TTC549 (cell line): ENCODE data around the gene TMCC2.
"Not testable (repeated sequence)": the region's sequence is repeated elsewhere in the genome, so short reads cannot be mapped to it uniquely, and the experiment has no call there.

Experiments used
- FAIRE-seq: peaks from 2 replicates; lab custom pipeline; 2012; peaks lifted over from hg19 to GRCh38; lab: Jason Lieb, UNC

The TMCC2 gene

GRCh38 chr1:205211839-205212536, 15.8 kb upstream of the TMCC2 start:
- no peak for FAIRE-seq

DNA sequence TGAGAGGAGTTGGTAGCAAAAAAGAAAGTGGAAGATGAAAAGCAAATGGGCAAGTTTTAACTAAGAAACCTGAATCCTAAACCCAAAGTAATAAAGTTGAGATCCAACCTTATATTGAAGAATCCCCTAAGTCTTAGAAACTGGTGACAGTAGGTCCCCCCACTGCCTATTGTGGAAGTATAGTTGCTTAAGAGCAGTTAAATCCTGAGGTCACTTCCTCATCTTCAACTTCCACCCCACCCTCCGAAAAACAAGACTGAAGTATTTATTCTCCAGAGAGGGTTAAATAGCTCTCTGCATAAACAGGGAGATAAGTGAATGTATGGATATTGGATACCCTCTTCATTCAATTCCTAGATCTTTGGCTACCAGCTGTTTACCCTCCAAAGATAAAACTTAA, 13.0 kb upstream of the TMCC2 start:
- no peak for FAIRE-seq

GRCh38 chr1:205216588-205216987, 11.2 kb upstream of the TMCC2 start:
- FAIRE-seq, result no peak

DNA sequence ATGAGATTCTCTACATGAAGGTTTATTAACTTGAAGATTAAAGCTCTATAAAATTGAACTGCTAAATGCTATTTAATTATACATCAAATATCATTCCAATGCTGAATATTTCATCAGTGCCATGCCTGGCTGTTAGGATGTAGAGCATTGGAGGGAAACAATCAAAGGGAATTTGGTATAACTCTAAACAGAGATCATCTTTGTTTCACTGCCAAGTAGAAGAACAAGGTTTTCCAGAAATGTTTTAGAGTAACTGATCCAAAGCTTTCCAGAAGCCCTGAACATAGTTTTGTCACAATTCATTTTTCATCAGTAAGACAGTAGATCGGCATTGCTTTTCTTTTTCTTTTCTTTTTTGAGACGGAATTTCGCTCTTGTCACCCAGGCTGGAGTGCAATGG, 10.3 kb upstream of the TMCC2 start:
- FAIRE-seq, result no peak

DNA sequence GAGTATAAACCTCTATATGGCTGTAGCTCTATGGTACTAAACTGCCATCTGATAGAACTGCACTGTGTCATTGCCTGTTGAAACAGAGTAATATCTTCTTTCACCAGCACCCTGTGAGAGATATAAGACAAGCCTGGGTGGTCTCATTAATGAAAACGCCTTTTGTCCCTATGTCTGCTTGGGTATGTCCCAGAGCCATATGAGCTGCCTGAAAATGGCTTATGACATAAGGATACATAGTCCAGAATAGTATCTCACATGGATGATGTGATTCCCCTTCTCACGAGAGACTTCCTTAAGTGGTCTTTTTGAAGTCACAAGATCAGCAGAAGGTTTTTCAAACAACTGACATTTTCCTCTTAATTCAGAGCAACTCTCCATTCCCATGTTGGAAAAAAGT, 7.3 kb upstream of the TMCC2 start:
- no peak for FAIRE-seq

DNA sequence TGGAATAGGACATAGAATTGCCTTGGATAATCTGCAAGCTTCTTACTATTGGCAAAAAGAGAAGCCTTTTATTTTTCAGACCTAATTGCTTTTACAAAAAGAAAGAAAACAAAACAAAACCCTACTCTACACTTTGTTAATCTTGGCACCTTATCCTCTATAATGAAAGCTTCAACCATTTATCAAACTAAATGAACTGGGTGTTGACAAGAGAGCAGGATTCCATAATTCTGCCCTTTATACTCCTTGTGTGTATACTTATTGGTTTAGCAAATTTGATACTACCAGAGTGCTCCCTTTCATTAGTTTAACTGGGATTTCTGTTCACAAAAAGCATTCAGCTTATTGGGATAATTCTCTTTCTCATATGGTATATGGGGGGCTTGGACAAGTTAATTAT, 3.0 kb upstream of the TMCC2 start:
- no peak for FAIRE-seq

- FAIRE-seq, result no peak
These were observed 1.6 kb upstream of the TMCC2 start for GRCh38 chr1:205225901-205226765.

- FAIRE-seq, result no peak
These were observed 720 bp upstream of the TMCC2 start for GRCh38 chr1:205226868-205227583.

- FAIRE-seq, result no peak
These were observed 361 bp downstream of the TMCC2 start for GRCh38 chr1:205228093-205228521.

GRCh38 chr1:205229399-205229871, 1.7 kb downstream of the TMCC2 start:
- no peak for FAIRE-seq

- FAIRE-seq, result no peak
These were observed 2.4 kb downstream of the TMCC2 start for GRCh38 chr1:205229916-205230700.

DNA sequence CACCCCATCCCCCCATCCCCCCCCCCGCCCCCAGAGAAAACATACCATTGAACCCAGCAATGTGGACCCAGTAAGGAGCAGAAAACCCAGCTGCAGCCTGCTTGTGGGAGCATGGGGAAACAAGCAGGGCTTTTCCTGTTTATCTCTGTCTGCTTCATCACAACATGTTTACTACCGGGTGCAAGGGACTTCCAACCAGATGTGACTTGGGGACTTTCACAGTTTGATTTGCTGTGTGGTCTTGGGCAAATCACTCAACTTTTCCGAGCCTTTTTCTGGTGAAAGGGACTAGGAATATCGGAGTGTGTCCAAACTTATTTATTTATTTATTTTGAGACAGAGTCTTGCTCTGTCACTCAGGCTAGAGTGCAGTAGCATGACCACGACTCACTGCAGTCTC, 3.2 kb downstream of the TMCC2 start:
- no peak for FAIRE-seq

- no peak for FAIRE-seq
These were observed 4.5 kb downstream of the TMCC2 start for GRCh38 chr1:205232127-205232820.

GRCh38 chr1:205232945-205233397, 5.2 kb downstream of the TMCC2 start:
- no peak for FAIRE-seq

- not testable (repeated sequence) for FAIRE-seq
These were observed 6.2 kb downstream of the TMCC2 start for GRCh38 chr1:205233986-205234385.

DNA sequence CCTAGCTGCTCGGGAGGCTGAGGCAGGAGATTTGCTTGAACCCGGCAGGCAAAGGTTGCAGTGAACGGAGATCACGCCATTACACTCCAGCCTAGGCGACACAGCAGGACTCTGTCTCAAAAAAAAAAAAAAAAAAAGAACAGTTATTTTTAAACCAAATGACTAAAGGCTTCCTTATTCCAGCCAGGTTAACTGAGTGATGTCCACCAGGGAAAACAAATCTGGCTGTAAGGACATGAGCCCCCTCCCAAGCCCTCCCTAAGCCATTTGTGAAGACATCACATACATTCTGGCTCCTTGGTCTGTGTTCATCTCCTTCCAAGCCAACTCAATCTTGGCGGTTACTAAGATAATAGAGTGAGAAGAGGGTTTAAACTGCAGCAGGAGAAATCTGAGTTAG, 8.2 kb downstream of the TMCC2 start:
- FAIRE-seq, result no peak

GRCh38 chr1:205236526-205236925, 8.8 kb downstream of the TMCC2 start:
- FAIRE-seq, result no peak

- FAIRE-seq, result no peak
These were observed 9.3 kb downstream of the TMCC2 start for GRCh38 chr1:205236951-205237475.

- FAIRE-seq, result no peak
These were observed 10.1 kb downstream of the TMCC2 start for GRCh38 chr1:205237526-205238484.

DNA sequence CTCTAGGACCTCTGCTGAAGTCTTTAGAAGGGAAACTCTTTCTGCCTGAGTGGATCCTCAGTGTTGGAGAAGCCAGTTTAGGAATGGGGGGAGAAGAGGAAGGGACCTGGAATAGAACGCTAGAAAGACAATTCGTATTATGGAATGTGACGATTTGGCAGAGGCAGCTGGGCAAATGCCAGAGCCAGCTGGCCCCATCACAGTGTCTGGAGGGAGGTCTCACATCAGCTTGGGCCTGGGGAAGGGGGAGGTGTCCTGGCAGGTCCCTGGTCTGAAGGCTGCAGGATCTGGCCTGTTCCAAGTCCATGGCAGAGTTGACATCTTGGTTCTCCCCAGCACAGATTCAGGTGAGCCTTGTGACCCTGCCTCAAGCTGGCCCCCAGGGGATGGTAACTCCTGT, 11.3 kb downstream of the TMCC2 start:
- FAIRE-seq, result no peak
